Mammary microvascular endothelial cell (primary cell): ENCODE measurements around the gene AKNAD1. TPM values are rescaled to one million over a fixed set of nuclear protein-coding genes. Genes with fewer than 3 reads are reported as not detected.

ENCODE experiments used
- total RNA-seq: library from RNA; depleted of rRNA; stranded (reverse); fragments of >200 nt; gene quantifications from 2 replicates; pipeline ENCODE4 v1.2.3, GENCODE V29; 2015

The AKNAD1 gene
- not detected in 2 replicates for total RNA-seq

DNA sequence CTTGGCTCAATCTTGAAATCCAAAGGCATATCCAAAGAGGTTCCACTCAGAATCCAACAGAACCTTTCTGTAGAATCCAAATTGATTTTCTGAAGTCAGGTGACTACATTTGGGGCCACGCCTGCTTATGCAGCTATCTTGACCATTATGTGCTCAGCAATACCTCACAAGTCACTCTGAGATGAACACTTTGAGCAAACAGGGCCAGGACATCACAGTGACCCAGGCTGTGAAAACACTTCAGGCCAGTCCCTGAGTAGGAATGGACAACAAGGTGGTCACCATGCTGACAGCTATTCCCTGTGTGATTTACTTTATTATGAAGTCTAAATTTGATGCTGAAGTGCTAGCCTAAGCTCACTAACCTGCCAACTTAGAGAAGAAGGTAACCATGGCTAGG lies at the start of gene AKNAD1:
Gene AKNAD1 (minus strand): TSS at position 101 of the 400 bp plus-strand sequence. CDS start 4,430 bp downstream, outside the sequence.

Other genes with a start within 250 kb of the AKNAD1 start
- gene HENMT1, start 196.0 kb downstream of the AKNAD1 start, total RNA-seq: 2.5 and 3.6 TPM in 2 replicates
- gene PRPF38B, start 164.8 kb downstream of the AKNAD1 start, total RNA-seq: 8.2 and 9.1 TPM in 2 replicates
- gene FNDC7, start 144.2 kb downstream of the AKNAD1 start, total RNA-seq: not detected in 2 replicates
- gene STXBP3, start 110.4 kb downstream of the AKNAD1 start, total RNA-seq: 31.8 and 33.4 TPM in 2 replicates
- gene GPSM2, start 19.9 kb upstream of the AKNAD1 start, total RNA-seq: 19.5 and 23.0 TPM in 2 replicates
- gene CLCC1, start 106.4 kb upstream of the AKNAD1 start, total RNA-seq: 22.4 and 27.6 TPM in 2 replicates
- 12.0 and 12.5 TPM in 2 replicates for gene WDR47, start 185.0 kb upstream of the AKNAD1 start, total RNA-seq
- gene TAF13, start 218.9 kb upstream of the AKNAD1 start, total RNA-seq: 40.0 and 41.4 TPM in 2 replicates
- gene TMEM167B, start 233.7 kb upstream of the AKNAD1 start, total RNA-seq: 12.3 and 13.1 TPM in 2 replicates